RWPE1 (cell line): ENCODE results near the gene HNRNPA1L2.

Source experiments
- CTCF ChIA-PET: fragments of 350-600 bp; sonication (Branson Sonifier 250); formaldehyde crosslinking; extraction: SDS; loops from one replicate; lab custom pipeline; 2021; lab: Yijun Ruan, JAX
- POLR2A ChIA-PET: fragments of 400-600 bp; formaldehyde crosslinking; extraction: SDS; loops from one replicate; lab custom pipeline; 2020; ENCODE audit warnings: antibody characterized with exemption; ENCODE audit not compliant: low non-redundant PET; lab: Yijun Ruan, JAX
- DNase-seq: peaks from one replicate; pipeline ENCODE4 v3.0.0; 2012; ENCODE audit warnings: low spot score
- H3K27ac ChIP-seq: fragments of 450-650 bp; 2 replicates; pipeline ENCODE4 v1.5.1; 2017
- TF ChIP-seq, protein P1 (sequence below): fragments of 450-650 bp; conservative IDR thresholded peaks from 2 replicates; pipeline ENCODE4 v1.5.1; 2017; ENCODE audit warnings: low read depth, mild to moderate bottlenecking

The HNRNPA1L2 gene

DNA sequence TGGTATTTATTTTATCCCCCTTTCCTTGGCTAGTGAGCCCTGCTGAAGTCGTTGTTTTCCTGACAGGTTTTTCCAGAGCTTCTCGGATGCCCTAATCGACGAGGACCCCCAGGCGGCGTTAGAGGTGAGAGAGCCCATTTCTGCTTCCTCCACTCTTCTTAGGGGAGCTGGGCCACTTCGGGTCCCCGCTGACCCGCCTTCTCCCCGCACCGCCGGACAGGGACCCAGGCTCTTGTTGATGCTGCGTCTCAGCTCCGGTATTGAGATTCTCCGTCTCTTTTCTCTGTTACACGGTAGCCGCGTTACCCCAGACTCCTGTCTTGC is 10.7 kb downstream of the HNRNPA1L2 start:
- POLR2A ChIA-PET = interaction anchor here (0.6 to 0.8 kb wide), 2 partner anchors 36 to 37 kb away, joined by 3 to 8 read pairs; no protein-coding TSS in a partner anchor
- TF ChIP-seq, protein P1, sequence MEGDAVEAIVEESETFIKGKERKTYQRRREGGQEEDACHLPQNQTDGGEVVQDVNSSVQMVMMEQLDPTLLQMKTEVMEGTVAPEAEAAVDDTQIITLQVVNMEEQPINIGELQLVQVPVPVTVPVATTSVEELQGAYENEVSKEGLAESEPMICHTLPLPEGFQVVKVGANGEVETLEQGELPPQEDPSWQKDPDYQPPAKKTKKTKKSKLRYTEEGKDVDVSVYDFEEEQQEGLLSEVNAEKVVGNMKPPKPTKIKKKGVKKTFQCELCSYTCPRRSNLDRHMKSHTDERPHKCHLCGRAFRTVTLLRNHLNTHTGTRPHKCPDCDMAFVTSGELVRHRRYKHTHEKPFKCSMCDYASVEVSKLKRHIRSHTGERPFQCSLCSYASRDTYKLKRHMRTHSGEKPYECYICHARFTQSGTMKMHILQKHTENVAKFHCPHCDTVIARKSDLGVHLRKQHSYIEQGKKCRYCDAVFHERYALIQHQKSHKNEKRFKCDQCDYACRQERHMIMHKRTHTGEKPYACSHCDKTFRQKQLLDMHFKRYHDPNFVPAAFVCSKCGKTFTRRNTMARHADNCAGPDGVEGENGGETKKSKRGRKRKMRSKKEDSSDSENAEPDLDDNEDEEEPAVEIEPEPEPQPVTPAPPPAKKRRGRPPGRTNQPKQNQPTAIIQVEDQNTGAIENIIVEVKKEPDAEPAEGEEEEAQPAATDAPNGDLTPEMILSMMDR = peak; percentile 38
- CTCF ChIA-PET = interaction anchor here (0.6 to 2.5 kb wide), 5 partner anchors 12 to 96 kb away, joined by 3 to 16 read pairs (median 4); no protein-coding TSS in a partner anchor
- peak overlapping the region; percentile 98 for H3K27ac ChIP-seq
- DNase-seq = no peak

DNA sequence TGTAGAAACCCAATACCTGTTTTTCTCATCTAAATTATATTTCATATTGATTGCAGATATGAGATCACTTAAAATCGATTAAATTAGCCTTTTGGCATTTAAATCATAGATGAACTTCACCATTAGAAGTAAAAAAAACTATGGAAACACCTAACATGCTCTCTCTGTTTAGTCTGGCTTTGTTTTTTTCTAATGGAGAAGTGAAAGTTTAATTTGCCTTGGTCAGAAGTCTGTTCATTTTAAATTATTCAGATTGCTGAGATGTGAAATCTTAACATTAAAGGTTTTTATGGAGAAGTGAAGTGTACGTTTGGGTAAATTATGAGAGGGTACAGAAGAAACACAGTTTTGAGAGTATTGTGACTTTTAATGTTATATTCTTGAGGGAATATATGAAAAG is 17.1 kb downstream of the HNRNPA1L2 start:
- DNase-seq = no peak
- CTCF ChIA-PET = no interaction called here
- POLR2A ChIA-PET = no interaction called here
- TF ChIP-seq, protein P1 = no peak
- no peak overlapping the region for H3K27ac ChIP-seq

DNA sequence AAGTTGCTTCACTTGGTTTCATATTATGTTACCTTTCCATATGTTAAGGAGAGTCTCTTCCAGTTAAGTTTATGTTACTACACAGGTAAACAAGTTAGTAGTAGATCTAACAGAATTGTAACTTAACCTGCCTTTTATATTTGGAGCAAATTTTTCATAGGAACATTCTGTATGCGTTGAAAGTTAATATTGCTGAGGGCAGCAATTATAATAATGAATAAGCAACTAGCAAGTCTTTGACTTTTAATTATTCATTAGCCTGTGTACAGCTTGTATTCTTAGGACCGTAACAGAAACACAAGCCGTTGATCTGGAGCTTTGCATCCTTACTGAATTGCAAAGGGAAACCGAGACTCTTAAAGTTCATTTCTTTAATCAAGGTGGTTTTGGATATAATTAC is 22.0 kb downstream of the HNRNPA1L2 start:
- ChIA-PET POLR2A (no interaction called here), CTCF (interaction anchor here (0.7 to 2.6 kb wide), 3 partner anchors 11 to 304 kb away, joined by 3 to 16 read pairs (median 4); partner anchors contain the start of gene SUGT1)
- no peak overlapping the region for H3K27ac ChIP-seq
- DNase-seq = no peak
- TF ChIP-seq, protein P1 = no peak

DNA sequence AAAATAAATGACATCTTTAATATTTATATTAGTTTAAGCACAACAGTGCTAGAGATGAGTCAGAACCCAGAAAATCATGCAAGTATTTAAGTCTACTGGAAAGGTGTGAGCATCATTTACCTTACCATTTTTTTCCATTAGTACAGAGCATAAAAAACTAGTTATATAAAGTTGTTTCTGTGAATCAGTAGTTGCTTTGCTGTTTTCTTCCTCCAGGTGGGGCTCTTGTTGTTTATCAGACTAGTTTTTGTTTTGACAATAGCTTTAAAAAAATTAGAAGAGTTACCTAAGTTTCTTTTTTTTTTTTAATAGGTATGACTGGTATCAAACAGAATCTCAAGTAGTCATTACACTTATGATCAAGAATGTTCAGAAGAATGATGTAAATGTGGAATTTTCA is 23.1 kb downstream of the HNRNPA1L2 start:
- CTCF ChIA-PET = interaction anchor here (0.6 to 2.6 kb wide), 10 partner anchors 12 to 1577 kb away, joined by 3 to 16 read pairs (median 4); partner anchors contain the start of gene SUGT1
- TF ChIP-seq, protein P1 = peak; percentile 69

DNA sequence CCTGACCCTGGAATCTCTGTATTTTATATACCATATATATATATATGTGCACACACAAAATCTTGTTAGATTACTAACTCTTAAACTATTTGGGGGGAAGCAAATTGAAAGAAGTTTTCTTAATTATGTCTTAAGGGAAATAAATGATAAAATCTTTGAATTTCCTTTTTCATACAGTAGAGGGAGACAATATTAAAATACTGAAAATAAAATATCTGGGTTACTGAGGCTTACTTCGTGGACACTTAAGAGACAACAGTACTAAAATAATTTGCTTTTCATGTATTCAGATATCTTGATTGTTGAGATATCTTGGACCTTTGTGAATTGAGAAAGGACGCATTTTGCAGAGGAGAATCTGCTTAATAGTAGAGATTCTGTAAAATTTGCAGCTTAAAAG is 27.4 kb downstream of the HNRNPA1L2 start:
- POLR2A ChIA-PET = no interaction called here
- TF ChIP-seq, protein P1 = no peak
- no peak overlapping the region for H3K27ac ChIP-seq
- CTCF ChIA-PET = interaction anchor here (0.6 kb wide), 1 partner anchor 374 kb away, joined by 4 read pairs; no protein-coding TSS in a partner anchor
- DNase-seq = no peak

More for the DNA sequence above, 23.1 kb downstream of the HNRNPA1L2 start:
- H3K27ac ChIP-seq = no peak overlapping the region
- POLR2A ChIA-PET = no interaction called here
- DNase-seq = peak; percentile 20

DNA sequence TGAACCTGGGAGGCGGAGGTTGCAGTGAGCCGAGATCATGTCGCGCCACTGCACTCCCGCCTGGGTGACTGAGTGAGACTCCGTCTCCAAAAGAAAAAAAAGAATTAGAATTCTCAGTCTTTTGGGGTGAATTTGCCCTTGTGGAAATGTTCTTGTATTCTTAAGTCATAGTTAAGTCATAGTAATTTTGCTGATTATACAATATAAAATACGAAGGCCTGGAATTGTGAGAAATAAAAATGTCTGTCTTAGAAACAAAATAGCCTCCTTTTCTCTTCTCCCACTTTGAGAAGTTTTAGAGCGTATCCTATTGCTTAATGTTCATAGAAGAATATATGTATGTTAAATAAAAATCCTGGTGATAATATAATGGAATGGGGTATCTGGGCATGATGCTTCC is 28.5 kb downstream of the HNRNPA1L2 start:
- DNase-seq = no peak
- H3K27ac ChIP-seq = no peak overlapping the region
- ChIA-PET POLR2A (no interaction called here), CTCF (no interaction called here)
- TF ChIP-seq, protein P1 = no peak
